SK-N-SH (cell line): Measurements from ENCODE around the gene LHX5. TPM values are rescaled to one million over a fixed set of nuclear protein-coding genes. Genes with fewer than 3 reads are reported as not detected.

ENCODE experiments used
- CTCF ChIA-PET: fragments of 300-600, 350-600 bp; formaldehyde crosslinking; extraction: SDS; loops from one replicate; lab custom pipeline; 2021; lab: Yijun Ruan, JAX
- POLR2A ChIA-PET: fragments of 350-600 bp; sonication (Branson Sonifier 250); formaldehyde crosslinking; extraction: SDS; loops from one replicate; lab custom pipeline; 2020; ENCODE audit warnings: antibody characterized with exemption, inconsistent platforms; lab: Yijun Ruan, JAX
- DNase-seq: peaks from one replicate; pipeline ENCODE4 v3.0.0; 2012
- H2AFZ ChIP-seq: fragments of 200-600 bp; sonication (generic); 2 replicates; pipeline ENCODE4 v1.8.1; 2016; ENCODE audit warnings: antibody characterized with exemption, mild to moderate bottlenecking, low read depth
- H3F3A ChIP-seq: fragments of 200-600 bp; sonication (generic); replicated peaks from 2 replicates; pipeline ENCODE3; 2016; ENCODE audit warnings: antibody characterized with exemption, mild to moderate bottlenecking; ENCODE audit not compliant: insufficient read depth
- H3K27ac ChIP-seq, 2 experiments: fragments of 200-500 bp in 1 of 2; fragments of 200-600 bp in 1 of 2; sonication (Bioruptor generic) in 1 of 2; sonication (generic), shearing (Covaris generic) in 1 of 2; 2 replicates each; pipeline versions ENCODE4 v1.5.1 to v1.6.1; 2014 to 2016; ENCODE audit warnings: low read depth in 2 of 2, inconsistent platforms in 1 of 2, low read length in 1 of 2, mild to moderate bottlenecking in 1 of 2, mixed read lengths in 1 of 2
- H3K27me3 ChIP-seq: fragments of 200-600 bp; sonication (generic), shearing (Covaris generic); 2 replicates; pipeline ENCODE4 v1.6.1; 2016; ENCODE audit warnings: mixed run types; ENCODE audit not compliant: insufficient read depth
- H3K36me3 ChIP-seq, 2 experiments: fragments of 200-500 bp in 1 of 2; fragments of 200-600 bp in 1 of 2; sonication (Bioruptor generic) in 1 of 2; sonication (generic) in 1 of 2; replicated peaks in 1 of 2; 2 replicates each; pipeline versions ENCODE3 to v1.5.1; 2014 to 2016; ENCODE audit warnings: low read length in 1 of 2, mild to moderate bottlenecking in 1 of 2; ENCODE audit not compliant: insufficient read depth in 2 of 2, control insufficient read depth in 1 of 2
- H3K4me1 ChIP-seq, 2 experiments: fragments of 200-500 bp in 1 of 2; fragments of 200-600 bp in 1 of 2; sonication (Bioruptor generic) in 1 of 2; sonication (generic), shearing (Covaris generic) in 1 of 2; 2 replicates each; pipeline versions ENCODE4 v1.5.1 to v1.6.1; 2014 to 2016; ENCODE audit warnings: low read depth in 1 of 2, low read length in 1 of 2, mixed run types in 1 of 2; ENCODE audit not compliant: insufficient read depth in 2 of 2, control insufficient read depth in 1 of 2
- H3K4me2 ChIP-seq: fragments of 200-600 bp; sonication (generic), shearing (Covaris generic); 2 replicates; pipeline ENCODE4 v1.6.1; 2017; ENCODE audit warnings: mixed run types
- H3K4me3 ChIP-seq, 2 experiments: fragments of 200-500 bp in 1 of 2; fragments of 200-600 bp in 1 of 2; sonication (Bioruptor generic) in 1 of 2; sonication (generic), shearing (Covaris generic) in 1 of 2; 2 replicates each; pipeline versions ENCODE4 v1.5.1 to v1.8.1; 2014 to 2016; ENCODE audit warnings: low read depth in 2 of 2, inconsistent platforms in 1 of 2, low read length in 1 of 2, mild to moderate bottlenecking in 1 of 2, mixed read lengths in 1 of 2, moderate library complexity in 1 of 2
- H3K79me2 ChIP-seq: fragments of 200-600 bp; sonication (generic); 2 replicates; pipeline ENCODE4 v1.8.1; 2017; ENCODE audit warnings: mild to moderate bottlenecking; ENCODE audit not compliant: insufficient read depth
- H3K9ac ChIP-seq: fragments of 200-600 bp; sonication (generic); 2 replicates; pipeline ENCODE4 v1.6.1; 2017; ENCODE audit warnings: mixed run types
- H3K9me2 ChIP-seq: fragments of 200-600 bp; sonication (generic); 2 replicates; pipeline ENCODE4 v1.6.1; 2017; ENCODE audit warnings: mixed run types
- H3K9me3 ChIP-seq: fragments of 200-600 bp; sonication (generic); 2 replicates; pipeline ENCODE4 v1.6.1; 2017; ENCODE audit warnings: mixed run types, mild to moderate bottlenecking, moderate library complexity
- H4K20me1 ChIP-seq: fragments of 200-600 bp; sonication (generic); 2 replicates; pipeline ENCODE4 v1.6.1; 2017; ENCODE audit warnings: mild to moderate bottlenecking, mixed run types; ENCODE audit not compliant: insufficient read depth
- FOSL2 ChIP-seq: IDR thresholded peaks from 2 replicates; pipeline ENCODE4 v1.4.0; 2012; ENCODE audit warnings: low read depth, mild to moderate bottlenecking, moderate library complexity, borderline replicate concordance
- FOXJ3 ChIP-seq: sonication (generic); formaldehyde crosslinking; IDR thresholded peaks from 2 replicates; pipeline ENCODE4 v1.5.1; 2020; ENCODE audit warnings: mild to moderate bottlenecking, missing genetic modification reagents
- GABPA ChIP-seq: IDR thresholded peaks from 2 replicates; pipeline ENCODE4 v1.4.0; 2012; ENCODE audit warnings: low read depth, mild to moderate bottlenecking
- GATA2 ChIP-seq: sonication (generic); formaldehyde crosslinking; IDR thresholded peaks from 2 replicates; pipeline ENCODE4 v1.5.0; 2020; ENCODE audit warnings: mild to moderate bottlenecking, missing genetic modification reagents
- IRF3 ChIP-seq: fragments of 150-350 bp; IDR thresholded peaks from 2 replicates; pipeline ENCODE4 v1.6.1; 2016; ENCODE audit warnings: mild to moderate bottlenecking, low read depth, low read length
- MAX ChIP-seq: IDR thresholded peaks from 2 replicates; pipeline ENCODE4 v1.4.0; 2012; ENCODE audit warnings: low read depth
- REST ChIP-seq: IDR thresholded peaks from 2 replicates; pipeline ENCODE4 v1.6.1; 2012; ENCODE audit warnings: mild to moderate bottlenecking, low read depth, low read length, moderate library complexity
- RFX5 ChIP-seq: IDR thresholded peaks from 2 replicates; pipeline ENCODE4 v1.6.1; 2012; ENCODE audit warnings: mild to moderate bottlenecking, improper control_type of control experiment, low read length
- RXRA ChIP-seq: IDR thresholded peaks from 2 replicates; pipeline ENCODE4 v1.4.0; 2012; ENCODE audit warnings: low read depth, mild to moderate bottlenecking, borderline replicate concordance
- TCF12 ChIP-seq: IDR thresholded peaks from 2 replicates; pipeline ENCODE4 v1.4.0; 2012
- USF1 ChIP-seq: IDR thresholded peaks from 2 replicates; pipeline ENCODE4 v1.4.0; 2012; ENCODE audit warnings: low read depth, borderline replicate concordance
- USF2 ChIP-seq: fragments of 150-350 bp; IDR thresholded peaks from 2 replicates; pipeline ENCODE4 v1.6.1; 2017; ENCODE audit warnings: antibody characterized with exemption, low read length, low read depth, borderline replicate concordance
- WGBS: methylation state at CpG from one replicate; pipeline ENCODE4 v1.1.6; 2017; ENCODE audit warnings: low lambda C conversion rate; 5-methylcytosine and 5-hydroxymethylcytosine counted together
- polyA plus RNA-seq, 3 experiments: library from polyadenylated mRNA; depleted of rRNA; stranded (reverse); fragments of >200 nt; gene quantifications; 2 replicates each; pipeline ENCODE4 v1.2.3, GENCODE V29; 2012

LHX5 gene
- polyA plus RNA-seq, 1 of the 3 experiments (the other 2 are of a cell fraction), result not detected

- ChIA-PET CTCF (interaction anchor here (3.1 kb wide), 1 partner anchor 13 kb away, joined by 17 read pairs; no protein-coding TSS in a partner anchor), POLR2A (no interaction called here)
- no peak for TF ChIP-seq IRF3
- TF ChIP-seq GATA2 (CRISPR knock-in tag), result no peak
- no peak for TF ChIP-seq TCF12
- TF ChIP-seq RXRA, result no peak
- no peak for TF ChIP-seq REST
- no peak for TF ChIP-seq RFX5
- TF ChIP-seq GABPA, result no peak
- no peak for TF ChIP-seq FOSL2
- TF ChIP-seq FOXJ3 (CRISPR knock-in tag), result no peak
- TF ChIP-seq MAX, result no peak
- TF ChIP-seq USF1, result no peak
- TF ChIP-seq USF2, result no peak
- no peaks in the 10 kb centered on the region for H3K9me2 ChIP-seq
- no peaks in the 10 kb centered on the region for H3F3A ChIP-seq
- H3K36me3 ChIP-seq, result no peaks in the 10 kb centered on the region
- H3K4me1 ChIP-seq, result peaks cover 0 to under 1% of the 10 kb centered on the region in 2 experiments; a peak in 1 of 4 replicates
- no peaks in the 10 kb centered on the region for H4K20me1 ChIP-seq
- H3K79me2 ChIP-seq, result peaks cover 6% of the 10 kb centered on the region
- no peak overlapping the region for H3K27ac ChIP-seq
- H3K9ac ChIP-seq, result no peak overlapping the region
- WGBS, result 52% methylated on average over 9 of the region's 9 CpGs
- H2AFZ ChIP-seq, result no peak overlapping the region
- no peak for DNase-seq
- no peaks in the 10 kb centered on the region for H3K27me3 ChIP-seq
- no peak overlapping the region for H3K4me2 ChIP-seq
- no peaks in the 10 kb centered on the region for H3K9me3 ChIP-seq
- no peak overlapping the region for H3K4me3 ChIP-seq
Observed at GRCh38 chr12:113427882-113428281, 43.8 kb downstream of the LHX5 start.
